Caco-2 (cell line): ENCODE results near the gene SPECC1. TPM values are rescaled to one million over a fixed set of nuclear protein-coding genes. Genes with fewer than 3 reads are reported as not detected.
"Not testable (repeated sequence)": the region's sequence is repeated elsewhere in the genome, so short reads cannot be mapped to it uniquely, and the experiment has no call there.

Experiments used
- BruUV-seq: library from RNA; stranded (reverse); fragments of 400-500 nt; replicated peaks from 2 replicates; lab custom pipeline; 2021; lab: Mats Ljungman, UMichigan
- CTCF ChIA-PET: fragments of 300-600 bp; sonication (Branson Sonifier 250); formaldehyde crosslinking; loops from one replicate; lab custom pipeline; 2022; ENCODE audit warnings: antibody characterized with exemption; lab: Charles Lee
- POLR2A ChIA-PET: fragments of 300-600 bp; sonication (Branson Sonifier 250); formaldehyde crosslinking; loops from one replicate; lab custom pipeline; 2022; ENCODE audit warnings: antibody characterized with exemption; lab: Charles Lee
- DNase-seq, 2 experiments: peaks; one replicate each; pipeline versions ENCODE4 v3.0.0 to v3.0.0-alpha.2; 2020 to 2022
- H3K27me3 ChIP-seq: replicated peaks from 2 replicates; pipeline ENCODE4 v1.6.0; 2011; ENCODE audit warnings: low read length; ENCODE audit not compliant: control insufficient read depth, insufficient read depth
- H3K36me3 ChIP-seq: 2 replicates; pipeline ENCODE4 v1.5.1; 2011; ENCODE audit warnings: low read length; ENCODE audit not compliant: control insufficient read depth, insufficient read depth
- H3K4me1 ChIP-seq: fragments of 250-450 bp; sonication (Bioruptor Pico); 2 replicates; pipeline ENCODE4 v1.5.1; 2020; ENCODE audit warnings: mild to moderate bottlenecking
- H3K4me3 ChIP-seq: 2 replicates; pipeline ENCODE4 v1.5.1; 2011; ENCODE audit warnings: low read depth, mild to moderate bottlenecking, control low read depth, low read length
- H3K9me3 ChIP-seq: fragments of 250-450 bp; sonication (Bioruptor Pico); 2 replicates; pipeline ENCODE4 v1.5.1; 2020; ENCODE audit warnings: mild to moderate bottlenecking, moderate library complexity
- H3K27ac Mint-ChIP-seq: one replicate; pipeline ENCODE4 v1.8.0; 2022; ENCODE audit warnings: mixed read lengths; ENCODE audit not compliant: unreplicated experiment
- H3K27me3 Mint-ChIP-seq: one replicate; pipeline ENCODE4 v1.8.0; 2022; ENCODE audit warnings: mixed read lengths; ENCODE audit not compliant: insufficient read depth, unreplicated experiment
- H3K36me3 Mint-ChIP-seq: one replicate; pipeline ENCODE4 v1.8.0; 2022; ENCODE audit warnings: mild to moderate bottlenecking, mixed read lengths; ENCODE audit not compliant: insufficient read depth, unreplicated experiment
- H3K4me1 Mint-ChIP-seq: one replicate; pipeline ENCODE4 v1.8.0; 2022; ENCODE audit warnings: low read depth, mixed read lengths; ENCODE audit not compliant: unreplicated experiment
- H3K4me3 Mint-ChIP-seq: one replicate; pipeline ENCODE4 v1.8.0; 2022; ENCODE audit warnings: mild to moderate bottlenecking, moderate library complexity, mixed read lengths; ENCODE audit not compliant: unreplicated experiment
- H3K9me3 Mint-ChIP-seq: one replicate; pipeline ENCODE4 v1.8.0; 2022; ENCODE audit warnings: mixed read lengths; ENCODE audit not compliant: unreplicated experiment
- CTCF ChIP-seq, 2 experiments: fragments of 200-600 bp in 1 of 2; IDR thresholded peaks; 1 replicate in 1 of 2; 2 replicates in 1 of 2; pipeline versions ENCODE4 v1.5.1 to v1.8.0; 2011 to 2022; ENCODE audit warnings: antibody characterized with exemption in 1 of 2, control low read depth in 1 of 2, inconsistent platforms in 1 of 2, low read depth in 1 of 2, low read length in 1 of 2, mild to moderate bottlenecking in 1 of 2, moderate library complexity in 1 of 2; ENCODE audit not compliant: insufficient read depth in 1 of 2, severe bottlenecking in 1 of 2, unreplicated experiment in 1 of 2
- intact Hi-C: fragments of 100-400 bp; cut with micrococcal nuclease; formaldehyde crosslinking; loops from one replicate; pipeline ENCODE4 v1.10.0; 2022; ENCODE audit not compliant: unreplicated experiment
- total RNA-seq: library from RNA; stranded (reverse); gene quantifications from 2 replicates; pipeline ENCODE4 v1.2.3, GENCODE V29; 2022

The SPECC1 gene
- total RNA-seq, 1 experiment from 2014 or later: 123 TPM

- no peaks in the 10 kb centered on the region for H3K9me3 Mint-ChIP-seq
- no peaks in the 10 kb centered on the region for H3K36me3 Mint-ChIP-seq
- Histone ChIP-seq H3K4me1 (no peaks in the 10 kb centered on the region), H3K9me3 (no peaks in the 10 kb centered on the region), H3K27me3 (no peaks in the 10 kb centered on the region), H3K4me3 (no peak overlapping the region), H3K36me3 (no peaks in the 10 kb centered on the region)
- H3K27me3 Mint-ChIP-seq: peaks cover 18% of the 10 kb centered on the region
- no peak overlapping the region for H3K4me3 Mint-ChIP-seq
- intact Hi-C loops: no loop called here
- POLR2A ChIA-PET: no interaction called here
- no TSS peak for BruUV-seq
- CTCF ChIA-PET: no interaction called here
- no peak for TF ChIP-seq CTCF (IDR thresholded peaks at IDR 0.05; ENCODE audit: insufficient read depth in 1 of 2, low read depth in 1 of 2, low read length in 1 of 2, severe bottlenecking in 1 of 2, unreplicated experiment in 1 of 2)
- H3K4me1 Mint-ChIP-seq: no peaks in the 10 kb centered on the region
- H3K27ac Mint-ChIP-seq: no peak overlapping the region
- DNase-seq: no peak
Observed at GRCh38 chr17:20032636-20033035, 23.5 kb downstream of the SPECC1 start.

GRCh38 chr17:20033415-20033814, 24.3 kb downstream of the SPECC1 start:
- CTCF ChIA-PET: no interaction called here
- Histone ChIP-seq H3K36me3 (no peaks in the 10 kb centered on the region), H3K27me3 (no peaks in the 10 kb centered on the region), H3K9me3 (no peaks in the 10 kb centered on the region), H3K4me1 (no peaks in the 10 kb centered on the region), H3K4me3 (no peak overlapping the region)
- Mint-ChIP-seq H3K9me3 (no peaks in the 10 kb centered on the region), H3K4me1 (no peaks in the 10 kb centered on the region), H3K27ac (no peak overlapping the region), H3K4me3 (no peak overlapping the region), H3K27me3 (peaks cover 21% of the 10 kb centered on the region), H3K36me3 (no peaks in the 10 kb centered on the region)
- BruUV-seq: no TSS peak
- POLR2A ChIA-PET: no interaction called here
- intact Hi-C loops: no loop called here
- no peak for DNase-seq
- no peak for TF ChIP-seq CTCF (IDR thresholded peaks at IDR 0.05; ENCODE audit: insufficient read depth in 1 of 2, low read depth in 1 of 2, low read length in 1 of 2, severe bottlenecking in 1 of 2, unreplicated experiment in 1 of 2)

- Histone ChIP-seq H3K9me3 (no peaks in the 10 kb centered on the region), H3K4me3 (no peak overlapping the region), H3K27me3 (no peaks in the 10 kb centered on the region), H3K36me3 (no peaks in the 10 kb centered on the region), H3K4me1 (no peaks in the 10 kb centered on the region)
- no peak for TF ChIP-seq CTCF (IDR thresholded peaks at IDR 0.05; ENCODE audit: insufficient read depth in 1 of 2, low read depth in 1 of 2, low read length in 1 of 2, severe bottlenecking in 1 of 2, unreplicated experiment in 1 of 2)
- BruUV-seq: no TSS peak
- H3K9me3 Mint-ChIP-seq: no peaks in the 10 kb centered on the region
- no peak overlapping the region for H3K4me3 Mint-ChIP-seq
- POLR2A ChIA-PET: no interaction called here
- H3K27ac Mint-ChIP-seq: no peak overlapping the region
- CTCF ChIA-PET: no interaction called here
- DNase-seq: no peak
- H3K36me3 Mint-ChIP-seq: no peaks in the 10 kb centered on the region
- intact Hi-C loops: no loop called here
- H3K4me1 Mint-ChIP-seq: no peaks in the 10 kb centered on the region
- H3K27me3 Mint-ChIP-seq: peaks cover 29% of the 10 kb centered on the region
Observed at GRCh38 chr17:20035501-20035900, 26.3 kb downstream of the SPECC1 start.

- H3K4me3 ChIP-seq, H3K4me1 ChIP-seq, H3K4me3 Mint-ChIP-seq, H3K9me3 Mint-ChIP-seq, H3K27me3 ChIP-seq, intact Hi-C loops, H3K36me3 ChIP-seq, BruUV-seq, CTCF ChIA-PET, DNase-seq, H3K9me3 ChIP-seq, H3K27ac Mint-ChIP-seq, H3K4me1 Mint-ChIP-seq, H3K36me3 Mint-ChIP-seq, POLR2A ChIA-PET: not testable (repeated sequence)
- peaks cover 34% of the 10 kb centered on the region for H3K27me3 Mint-ChIP-seq
Observed at GRCh38 chr17:20037286-20037685, 28.1 kb downstream of the SPECC1 start.
